ENCODE data around the gene ESAM. TPM values are rescaled to one million over a fixed set of nuclear protein-coding genes. Genes with fewer than 3 reads are reported as not detected.

The ESAM gene
- total RNA-seq, 4 donors from 2014 or later: 188 to 294 (median 243) TPM

DNA sequence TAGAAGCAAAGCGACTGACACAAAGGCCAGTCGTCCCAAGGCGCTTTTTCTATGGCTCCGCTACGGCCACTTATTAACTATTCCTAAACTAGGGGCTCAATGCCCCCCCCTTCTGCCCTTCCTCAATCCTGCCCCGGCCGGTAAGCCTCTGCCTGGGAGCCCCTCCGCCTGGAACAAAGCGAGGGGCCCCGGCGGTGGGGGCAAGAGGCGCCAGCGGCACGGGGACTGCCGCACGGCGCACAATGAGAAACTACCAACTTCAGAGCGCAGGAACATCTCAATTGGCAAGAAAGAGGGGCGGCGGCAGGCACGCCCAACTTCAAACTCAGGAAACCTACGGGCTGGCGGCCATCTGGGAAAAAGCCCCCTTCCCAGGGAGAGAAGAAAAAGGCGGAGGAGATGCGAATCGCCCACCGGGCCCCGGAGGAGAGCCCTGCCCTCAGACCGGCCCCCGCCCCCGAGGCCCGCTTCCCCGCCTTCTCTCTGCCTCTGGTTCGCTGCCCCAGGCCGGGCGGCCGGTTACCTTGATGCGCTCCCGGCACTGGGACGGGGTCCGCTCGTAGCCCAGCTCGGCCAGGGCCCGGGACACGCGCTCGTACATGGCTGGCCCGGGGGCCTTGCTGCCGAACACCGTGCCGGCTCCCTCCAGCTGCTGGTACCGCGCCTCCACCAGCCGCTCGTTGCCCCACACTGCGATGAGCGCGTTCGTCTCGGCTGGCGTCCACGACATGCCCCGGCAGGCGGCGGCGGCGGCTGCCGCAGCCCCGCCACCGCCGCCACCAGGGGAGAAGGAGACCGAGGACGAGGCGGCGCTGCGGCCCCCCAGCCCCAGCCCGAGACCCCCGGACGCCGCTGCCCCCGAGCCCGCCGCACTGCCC is 37.5 kb upstream of the ESAM start:
- DNase-seq: peak; percentile 33 to 58
- 0 to 1% methylated on average over 23 to 28 of the region's 83 CpGs for WGBS, 2 donors
- Histone ChIP-seq H3K36me3 (no peaks in the 10 kb centered on the region), H3K27ac (peak overlapping the region; percentile 95 to 98 (median 98)), H3K4me1 (peaks cover 27 to 33% of the 10 kb centered on the region in 2 donors), H3K9me3 (no peaks in the 10 kb centered on the region), H3K27me3 (no peaks in the 10 kb centered on the region), H3K4me3 (replicated peaks in 1 of 3) (peak overlapping the region; percentile 54 to 86 (median 72))
- peak in 1 of 2 donors; percentile 18 for TF ChIP-seq POLR2A (IDR thresholded peaks at IDR 0.05)
- TF ChIP-seq, protein P1, sequence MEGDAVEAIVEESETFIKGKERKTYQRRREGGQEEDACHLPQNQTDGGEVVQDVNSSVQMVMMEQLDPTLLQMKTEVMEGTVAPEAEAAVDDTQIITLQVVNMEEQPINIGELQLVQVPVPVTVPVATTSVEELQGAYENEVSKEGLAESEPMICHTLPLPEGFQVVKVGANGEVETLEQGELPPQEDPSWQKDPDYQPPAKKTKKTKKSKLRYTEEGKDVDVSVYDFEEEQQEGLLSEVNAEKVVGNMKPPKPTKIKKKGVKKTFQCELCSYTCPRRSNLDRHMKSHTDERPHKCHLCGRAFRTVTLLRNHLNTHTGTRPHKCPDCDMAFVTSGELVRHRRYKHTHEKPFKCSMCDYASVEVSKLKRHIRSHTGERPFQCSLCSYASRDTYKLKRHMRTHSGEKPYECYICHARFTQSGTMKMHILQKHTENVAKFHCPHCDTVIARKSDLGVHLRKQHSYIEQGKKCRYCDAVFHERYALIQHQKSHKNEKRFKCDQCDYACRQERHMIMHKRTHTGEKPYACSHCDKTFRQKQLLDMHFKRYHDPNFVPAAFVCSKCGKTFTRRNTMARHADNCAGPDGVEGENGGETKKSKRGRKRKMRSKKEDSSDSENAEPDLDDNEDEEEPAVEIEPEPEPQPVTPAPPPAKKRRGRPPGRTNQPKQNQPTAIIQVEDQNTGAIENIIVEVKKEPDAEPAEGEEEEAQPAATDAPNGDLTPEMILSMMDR (IDR thresholded peaks at IDR 0.05): no peak
- intact Hi-C loops (cut with DNase I): loop anchor here (5.0 to 10.0 kb wide), 2 partner anchors 37 to 55 kb away; partner anchors contain the start of gene ESAM

DNA sequence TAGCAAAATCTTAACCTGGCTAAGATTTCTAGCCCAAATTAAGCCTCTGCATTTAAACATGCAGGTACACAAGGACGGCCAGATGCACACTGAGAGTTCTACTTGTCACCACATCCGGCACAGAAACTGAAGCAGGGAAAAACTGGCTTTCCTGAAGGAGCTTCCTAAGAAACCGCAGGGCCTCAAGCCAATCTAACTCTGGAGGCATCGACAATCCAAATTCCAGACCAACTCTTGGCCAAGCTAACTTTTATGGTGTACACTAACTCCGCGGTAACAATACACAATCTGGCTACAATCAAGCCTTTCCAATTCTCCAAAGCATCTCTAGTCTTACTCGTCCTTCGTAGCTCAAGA is 36.9 kb upstream of the ESAM start:
- 2% methylated on average over 8 of the region's 8 CpGs for WGBS, 2 donors
- peak; percentile 28 to 56 for DNase-seq
- intact Hi-C loops (cut with DNase I): loop anchor here (5.0 to 10.0 kb wide), 2 partner anchors 37 to 54 kb away; partner anchors contain the start of gene ESAM
- Histone ChIP-seq H3K4me3 (replicated peaks in 1 of 3) (peak overlapping the region; percentile 54 to 86 (median 72)), H3K27ac (peak overlapping the region; percentile 95 to 98 (median 98)), H3K27me3 (no peaks in the 10 kb centered on the region), H3K4me1 (peaks cover 28 to 33% of the 10 kb centered on the region in 2 donors), H3K36me3 (no peaks in the 10 kb centered on the region), H3K9me3 (no peaks in the 10 kb centered on the region)
- TF ChIP-seq POLR2A (IDR thresholded peaks at IDR 0.05): no peak
- TF ChIP-seq, protein P1 (IDR thresholded peaks at IDR 0.05): no peak

DNA sequence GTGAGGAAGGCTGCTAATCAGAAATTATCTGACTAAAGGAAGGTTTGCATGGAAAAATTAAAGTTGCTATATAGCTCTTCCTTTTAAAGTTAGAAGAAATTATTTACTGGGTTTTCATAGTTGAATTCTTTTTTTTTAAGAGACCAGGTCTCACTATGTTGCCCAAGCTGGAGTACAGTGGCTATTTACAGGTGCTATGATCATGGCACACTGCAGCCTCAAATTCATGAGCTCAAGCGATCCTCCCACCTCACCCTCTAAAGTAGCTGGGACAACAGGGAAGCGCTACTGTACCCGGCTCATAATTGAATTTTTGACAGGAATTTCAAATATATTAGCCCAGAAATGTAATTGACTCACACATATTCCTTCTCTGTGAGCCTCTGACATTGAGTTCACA is 34.2 kb upstream of the ESAM start:
- Histone ChIP-seq H3K9me3 (no peaks in the 10 kb centered on the region), H3K4me1 (peaks cover 41 to 50% of the 10 kb centered on the region in 2 donors), H3K36me3 (no peaks in the 10 kb centered on the region), H3K27ac (peak overlapping the region in 1 of 3 donors; percentile 95), H3K27me3 (no peaks in the 10 kb centered on the region), H3K4me3 (replicated peaks in 1 of 3) (no peak overlapping the region)
- intact Hi-C loops (cut with DNase I): loop anchor here (5.0 to 10.0 kb wide), 2 partner anchors 34 to 52 kb away; partner anchors contain the start of gene ESAM
- no peak for TF ChIP-seq POLR2A (IDR thresholded peaks at IDR 0.05)
- TF ChIP-seq, protein P1 (IDR thresholded peaks at IDR 0.05): no peak
- 88 to 95% methylated on average over 3 of the region's 3 CpGs for WGBS, 2 donors
- no peak for DNase-seq

- WGBS, 2 donors: 87 to 92% methylated on average over 2 of the region's 2 CpGs
- H3K36me3 ChIP-seq: no peaks in the 10 kb centered on the region
- no peak overlapping the region for H3K4me3 ChIP-seq (replicated peaks in 1 of 3)
- no peak for TF ChIP-seq POLR2A (IDR thresholded peaks at IDR 0.05)
- TF ChIP-seq, protein P1 (IDR thresholded peaks at IDR 0.05): peak; percentile 32 to 86 (median 69)
- peak overlapping the region in 1 of 3 donors; percentile 14 for H3K27ac ChIP-seq
- intact Hi-C loops (cut with DNase I): loop anchor here (5.0 to 10.0 kb wide), 2 partner anchors 49 to 126 kb away; no protein-coding TSS in a partner anchor
- DNase-seq: peak; percentile 37 to 44
- no peaks in the 10 kb centered on the region for H3K9me3 ChIP-seq
- H3K27me3 ChIP-seq: no peaks in the 10 kb centered on the region
- peaks cover 39 to 46% of the 10 kb centered on the region in 2 donors for H3K4me1 ChIP-seq
Observed at GRCh38 chr11:124793466-124794278, 31.6 kb upstream of the ESAM start.

Measured in thyroid gland (tissue), 4 donors.